ENCODE data around the gene CPNE9.

CPNE9 gene

DNA sequence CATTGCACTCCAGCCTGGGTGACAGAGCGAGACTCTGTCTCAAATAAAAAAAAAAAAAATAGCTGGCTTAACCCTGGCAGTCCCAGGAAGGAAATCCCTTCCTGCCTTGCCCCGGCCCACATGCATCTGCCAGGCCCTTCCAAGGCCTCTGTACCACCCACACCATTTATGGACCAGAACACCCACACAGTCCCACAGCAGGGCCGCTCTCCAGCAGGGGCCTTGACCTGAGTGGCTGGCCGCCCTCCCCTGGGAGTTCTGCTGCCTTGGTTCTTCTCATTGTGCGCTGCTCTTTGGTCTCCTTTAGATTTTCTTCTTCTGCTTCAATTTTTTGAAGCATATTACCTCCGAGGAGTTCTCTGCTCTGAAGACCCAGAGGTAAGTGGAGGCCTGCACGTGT is 16.1 kb upstream of the CPNE9 start:
- DNase-seq = no peak

DNA sequence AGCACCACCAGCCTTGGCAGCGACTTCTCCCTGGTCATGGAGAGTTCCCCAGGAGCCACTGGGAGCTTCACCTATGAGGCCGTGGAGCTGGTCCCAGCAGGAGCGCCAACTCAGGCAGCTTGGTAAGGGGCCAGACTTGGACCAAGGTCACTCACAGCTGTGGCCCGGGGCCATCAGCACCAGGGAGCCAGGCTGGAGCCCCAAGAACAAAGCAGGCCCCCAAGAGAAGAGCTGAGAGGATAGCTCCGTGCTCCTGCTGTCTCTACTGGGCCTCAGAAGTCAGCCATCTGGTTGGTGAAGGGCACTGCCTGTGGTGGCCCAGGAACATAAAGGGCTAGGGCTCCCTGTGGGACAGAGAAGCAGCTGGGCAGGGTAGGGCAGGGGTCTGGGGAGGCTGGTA is 14.7 kb upstream of the CPNE9 start:
- no peak for DNase-seq

DNA sequence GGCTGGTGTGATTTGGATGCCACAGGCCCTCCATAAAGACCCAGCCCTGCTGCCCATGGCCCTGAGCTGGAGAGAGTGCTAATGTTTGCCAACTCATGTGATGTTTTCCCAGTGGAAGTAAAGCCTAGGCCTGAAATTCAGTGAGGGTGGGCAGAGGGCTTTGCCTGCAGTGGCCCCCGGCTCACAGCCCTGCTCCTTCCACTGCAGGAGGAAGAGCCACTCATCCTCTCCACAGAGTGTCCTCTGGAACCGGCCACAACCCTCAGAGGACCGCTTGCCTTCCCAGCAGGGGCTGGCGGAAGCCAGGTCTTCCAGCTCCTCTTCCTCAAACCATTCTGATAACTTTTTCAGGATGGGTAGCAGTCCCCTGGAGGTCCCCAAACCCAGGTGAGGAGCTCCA is 13.9 kb upstream of the CPNE9 start:
- DNase-seq = no peak

DNA sequence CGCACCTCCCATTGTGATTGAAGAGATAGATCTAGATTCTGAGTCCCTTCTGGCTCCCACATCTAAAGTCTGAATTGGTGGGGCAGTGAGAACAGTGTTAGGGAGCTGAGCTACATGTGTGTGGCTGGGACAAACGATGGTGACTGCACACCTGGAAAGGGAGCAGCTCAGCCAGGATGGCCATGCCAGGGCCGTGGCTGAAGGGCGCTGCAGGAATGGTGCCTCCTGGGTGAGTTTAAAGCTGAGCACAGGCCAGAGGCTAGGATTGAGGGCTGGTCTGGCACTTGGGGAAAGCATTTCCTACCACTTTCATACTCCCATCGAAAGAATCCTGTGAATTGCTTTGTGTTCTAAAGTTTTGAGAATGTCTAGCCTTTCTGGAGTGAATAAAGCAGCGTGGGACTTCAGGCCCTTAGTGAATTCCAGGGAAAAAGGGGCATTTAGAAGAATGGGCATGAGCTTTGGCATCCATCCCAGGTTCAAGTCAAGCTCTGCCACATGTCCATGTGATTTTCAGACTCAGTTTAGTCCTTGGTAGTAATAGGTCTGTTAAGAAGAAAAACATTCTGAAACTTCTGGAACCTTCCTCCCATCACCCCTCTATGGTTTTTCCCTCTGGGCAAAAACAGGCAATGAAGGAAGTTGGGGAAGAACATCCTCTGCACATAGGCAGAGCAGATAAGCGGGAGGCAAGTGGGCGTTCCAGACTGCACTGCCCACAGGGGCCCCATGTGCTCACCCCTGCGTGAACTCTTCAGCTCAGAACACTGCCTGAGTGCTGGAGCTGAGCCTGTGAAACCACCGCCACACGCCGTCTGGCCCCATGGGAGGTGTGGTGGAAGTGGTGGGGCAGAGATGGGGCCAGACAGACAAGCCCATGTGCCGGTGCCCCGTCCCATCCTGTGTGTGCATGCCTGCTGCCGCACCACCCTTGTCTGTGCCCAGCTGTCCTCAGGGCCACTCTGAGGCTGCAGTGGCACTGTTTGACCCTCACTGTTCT is 12.9 kb upstream of the CPNE9 start:
- no peak for DNase-seq

DNA sequence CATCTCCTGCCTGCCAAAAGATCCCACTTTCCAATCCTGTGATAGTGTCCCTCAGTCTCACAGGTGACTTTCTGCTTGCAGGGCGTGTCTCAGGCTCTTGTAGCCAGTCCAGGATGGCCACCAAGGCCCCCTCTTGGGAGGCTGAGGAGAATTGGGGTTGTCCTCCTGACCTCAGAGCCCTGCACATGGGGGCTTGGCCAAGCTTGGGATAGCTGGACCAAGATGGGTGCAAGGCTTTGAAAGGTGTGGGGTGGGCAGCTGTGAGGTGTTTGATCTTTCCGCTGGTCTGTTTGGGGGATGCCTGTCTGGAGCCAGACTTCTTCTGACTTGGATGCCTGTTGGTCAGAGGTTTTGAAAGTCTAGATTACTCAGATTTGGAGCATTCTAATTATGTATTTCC is 12.0 kb upstream of the CPNE9 start:
- no peak for DNase-seq

DNA sequence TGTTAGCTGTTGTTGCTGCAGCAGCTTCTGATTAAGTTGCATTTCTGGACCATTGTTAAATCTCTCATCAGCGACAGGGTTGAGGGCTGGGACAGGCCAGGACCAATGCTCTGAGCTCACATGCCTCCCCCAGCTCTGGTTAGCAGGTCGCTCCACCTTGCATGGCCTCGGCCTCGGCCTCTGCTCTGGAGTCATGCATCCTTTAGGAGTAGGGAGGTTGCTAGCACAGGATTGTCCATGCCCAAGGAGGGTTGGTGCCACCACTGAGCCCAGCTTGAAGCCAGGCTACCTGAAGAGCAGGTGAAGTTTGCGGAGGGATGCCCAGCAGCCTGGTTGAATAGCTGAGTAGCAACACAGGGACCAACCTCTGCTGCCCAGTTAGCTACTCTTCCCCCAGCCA is 11.2 kb upstream of the CPNE9 start:
- no peak for DNase-seq

DNA sequence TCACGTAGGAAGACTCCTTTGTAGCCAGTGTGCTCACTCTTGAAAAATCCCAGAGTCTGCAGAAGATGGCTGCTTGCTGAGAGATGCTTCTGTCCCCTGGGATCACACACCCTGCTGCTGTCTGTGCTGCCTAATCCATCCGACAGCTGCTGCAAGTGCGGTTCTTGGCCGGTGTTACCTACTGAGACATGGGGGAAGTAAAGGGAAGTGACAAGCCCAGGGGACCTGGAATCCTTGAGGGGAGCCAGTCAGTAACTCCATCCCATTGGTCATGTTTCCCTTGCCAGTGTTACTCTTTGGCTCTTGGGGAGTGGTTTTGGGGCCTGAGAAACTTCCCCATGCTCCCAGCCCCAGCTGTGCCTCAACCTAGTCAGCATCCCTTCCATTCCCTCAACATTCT is 8.3 kb upstream of the CPNE9 start:
- DNase-seq = no peak

DNA sequence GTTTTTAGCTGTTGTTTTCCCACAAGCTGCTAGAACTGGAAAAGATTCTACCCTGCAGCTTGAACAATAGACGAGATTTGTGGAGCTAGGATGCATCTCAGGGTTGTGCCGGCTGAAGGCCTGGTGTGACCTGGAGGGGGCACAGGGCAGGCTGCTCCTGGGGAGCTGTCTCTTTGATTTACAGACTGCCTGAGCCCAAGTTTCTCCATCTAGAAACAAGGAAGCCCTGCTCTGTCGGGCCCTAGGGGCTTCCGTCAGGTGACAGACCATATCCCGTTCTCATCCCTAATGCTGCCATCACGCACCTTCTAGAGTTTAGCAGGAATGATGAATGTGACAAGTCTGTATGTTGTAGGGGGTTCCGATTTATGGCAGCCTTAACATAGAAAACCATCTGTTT is 7.9 kb upstream of the CPNE9 start:
- DNase-seq = no peak

DNA sequence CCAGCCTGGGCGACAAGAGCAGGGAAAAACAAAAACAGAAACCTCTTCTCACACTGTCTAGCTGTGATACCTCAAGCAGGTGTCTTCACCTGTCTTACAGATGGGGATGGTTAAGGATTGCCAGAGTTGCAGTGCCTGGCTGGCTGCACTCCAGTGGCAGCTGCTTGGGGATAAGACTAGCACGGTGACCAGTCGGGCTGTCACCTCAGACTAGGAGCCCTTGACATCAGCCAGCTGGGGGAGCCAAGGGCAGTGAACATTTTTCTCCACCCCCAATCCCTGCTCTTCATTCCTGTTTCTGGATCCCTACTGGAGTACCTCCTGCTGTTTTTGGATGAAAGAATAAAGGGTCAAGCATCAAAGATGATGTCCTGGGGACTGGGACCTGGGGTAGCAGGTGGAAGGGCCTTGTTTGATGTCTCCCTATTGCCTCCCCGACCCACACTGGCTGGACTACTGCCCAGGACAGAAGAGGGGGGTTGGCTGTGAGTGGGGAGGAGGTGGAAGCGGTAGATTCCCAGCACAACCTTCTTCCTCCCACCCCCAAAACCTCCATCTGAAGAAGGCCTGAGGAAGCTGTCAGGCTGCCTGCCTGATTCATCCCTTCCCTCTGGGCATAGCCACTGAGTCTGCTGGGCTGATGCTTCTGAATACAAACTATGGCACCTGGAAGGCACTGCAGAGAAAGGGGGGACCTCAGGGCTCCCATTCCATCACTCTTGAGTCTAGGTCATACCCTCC is 7.0 kb upstream of the CPNE9 start:
- no peak for DNase-seq

DNA sequence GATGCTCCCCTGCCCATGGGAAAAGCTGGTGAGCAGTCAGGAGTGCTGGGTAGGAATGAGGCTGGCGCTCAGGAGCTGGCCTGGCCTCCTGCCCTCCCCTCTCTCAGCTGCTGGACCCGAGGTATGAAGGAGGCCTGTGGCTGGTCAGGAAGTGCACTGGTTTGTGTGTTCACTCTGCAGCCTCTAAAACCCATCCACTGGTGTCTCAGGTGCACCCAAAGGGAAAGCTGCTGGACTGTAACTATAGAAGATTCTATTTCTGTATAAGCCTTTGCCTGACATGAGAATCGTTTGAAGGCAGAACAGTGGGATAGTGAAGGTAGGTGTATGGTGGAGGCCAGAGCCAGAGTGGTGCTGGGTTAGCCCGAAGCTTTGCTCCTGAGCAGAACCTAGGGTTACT is 5.7 kb upstream of the CPNE9 start:
- DNase-seq = no peak

DNA sequence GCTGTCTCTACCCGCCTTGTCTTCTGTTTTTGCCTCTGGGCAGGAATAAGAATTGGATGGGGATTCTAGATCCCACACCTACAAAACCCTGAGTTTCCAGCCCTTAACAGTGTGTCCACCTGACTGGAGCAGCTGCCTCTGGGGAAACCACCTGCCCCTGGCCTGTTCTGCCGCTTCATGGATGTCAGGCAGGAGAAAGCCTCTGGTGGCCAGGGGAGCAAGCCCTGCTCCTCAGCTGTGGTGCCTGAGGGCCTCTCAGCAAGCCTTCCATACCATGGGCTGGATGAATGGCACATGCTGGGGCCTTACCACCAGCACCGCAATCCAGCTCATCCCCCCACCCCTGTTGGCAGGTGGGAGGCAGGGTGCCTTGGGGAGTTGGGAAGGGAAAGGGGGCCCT is 5.3 kb upstream of the CPNE9 start:
- no peak for DNase-seq

DNA sequence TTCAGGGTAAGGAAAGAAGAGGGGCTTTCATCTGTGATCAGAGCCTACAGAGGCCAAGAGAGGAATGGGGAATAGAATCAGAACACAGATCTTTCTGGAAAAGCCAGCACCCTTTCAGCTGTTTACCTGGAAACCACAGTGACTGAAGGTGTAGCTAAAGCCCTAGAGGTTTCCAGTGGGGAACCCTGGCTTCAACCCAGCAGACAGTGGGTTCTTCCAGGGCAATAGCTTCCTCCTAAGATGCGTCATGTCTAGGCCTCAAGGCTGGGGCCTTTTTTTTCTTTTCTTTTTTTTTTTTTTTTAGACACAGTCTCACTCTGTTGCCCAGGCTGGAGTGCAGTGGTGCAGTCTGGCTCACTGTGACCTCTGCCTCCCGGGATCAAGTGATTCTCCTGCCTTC is 3.1 kb upstream of the CPNE9 start:
- no peak for DNase-seq

DNA sequence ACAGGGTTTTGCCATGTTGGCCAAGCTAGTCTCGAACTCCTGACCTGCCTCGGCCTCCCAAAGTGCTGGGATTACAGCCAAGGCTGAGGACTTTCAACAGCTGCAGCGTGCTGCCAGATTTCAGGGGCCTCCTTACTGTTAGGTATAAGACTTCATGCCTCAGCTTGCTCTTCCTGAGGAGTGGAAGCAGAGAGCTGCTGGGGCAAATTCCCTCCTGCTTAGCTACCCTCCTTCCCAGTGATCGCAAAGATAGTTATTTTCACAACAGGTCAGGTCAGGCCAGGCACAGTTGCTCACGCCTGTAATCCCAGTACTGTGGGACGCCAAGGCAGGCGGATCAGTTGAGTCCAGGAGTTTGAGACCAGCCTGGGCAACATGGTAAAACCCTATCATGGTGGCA is 2.6 kb upstream of the CPNE9 start:
- no peak for DNase-seq

DNA sequence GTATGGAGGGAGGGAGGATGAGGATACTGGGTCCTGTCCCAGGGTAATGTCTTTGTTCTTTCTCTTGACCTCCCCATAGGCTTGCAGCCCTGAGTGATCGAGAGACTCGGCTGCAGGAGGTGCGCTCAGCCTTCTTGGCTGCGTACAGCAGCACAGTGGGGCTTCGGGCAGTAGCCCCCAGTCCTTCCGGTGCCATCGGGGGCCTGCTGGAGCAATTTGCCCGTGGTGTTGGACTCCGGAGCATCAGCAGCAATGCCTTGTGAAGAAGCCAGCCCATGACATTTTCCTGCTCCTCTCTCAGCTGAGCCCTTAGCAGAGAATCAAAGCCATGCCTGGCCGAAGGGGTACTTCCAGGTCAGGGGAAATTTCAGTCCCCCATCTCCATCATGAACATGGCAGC is 1.9 kb upstream of the CPNE9 start:
- no peak for DNase-seq

DNA sequence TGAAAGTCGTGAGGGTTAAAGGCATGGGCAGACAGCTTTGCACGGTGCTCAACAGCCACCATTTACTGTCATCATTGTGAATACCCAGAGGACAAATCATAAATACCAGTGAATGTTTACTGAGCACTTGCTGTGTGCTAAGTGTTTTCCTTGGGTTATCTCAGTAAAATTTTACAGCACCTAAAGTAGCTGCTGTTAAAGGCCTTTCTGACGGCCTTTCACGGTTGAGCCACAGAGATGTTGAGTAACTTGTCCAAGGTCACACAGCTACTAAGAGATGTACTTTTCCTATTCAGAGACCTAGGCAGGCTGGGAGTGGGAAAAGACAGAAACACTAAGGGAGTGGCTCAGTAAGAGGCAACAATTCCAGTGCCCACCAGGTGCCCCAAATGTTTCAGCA is 393 bp upstream of the CPNE9 start:
- no peak for DNase-seq

DNA sequence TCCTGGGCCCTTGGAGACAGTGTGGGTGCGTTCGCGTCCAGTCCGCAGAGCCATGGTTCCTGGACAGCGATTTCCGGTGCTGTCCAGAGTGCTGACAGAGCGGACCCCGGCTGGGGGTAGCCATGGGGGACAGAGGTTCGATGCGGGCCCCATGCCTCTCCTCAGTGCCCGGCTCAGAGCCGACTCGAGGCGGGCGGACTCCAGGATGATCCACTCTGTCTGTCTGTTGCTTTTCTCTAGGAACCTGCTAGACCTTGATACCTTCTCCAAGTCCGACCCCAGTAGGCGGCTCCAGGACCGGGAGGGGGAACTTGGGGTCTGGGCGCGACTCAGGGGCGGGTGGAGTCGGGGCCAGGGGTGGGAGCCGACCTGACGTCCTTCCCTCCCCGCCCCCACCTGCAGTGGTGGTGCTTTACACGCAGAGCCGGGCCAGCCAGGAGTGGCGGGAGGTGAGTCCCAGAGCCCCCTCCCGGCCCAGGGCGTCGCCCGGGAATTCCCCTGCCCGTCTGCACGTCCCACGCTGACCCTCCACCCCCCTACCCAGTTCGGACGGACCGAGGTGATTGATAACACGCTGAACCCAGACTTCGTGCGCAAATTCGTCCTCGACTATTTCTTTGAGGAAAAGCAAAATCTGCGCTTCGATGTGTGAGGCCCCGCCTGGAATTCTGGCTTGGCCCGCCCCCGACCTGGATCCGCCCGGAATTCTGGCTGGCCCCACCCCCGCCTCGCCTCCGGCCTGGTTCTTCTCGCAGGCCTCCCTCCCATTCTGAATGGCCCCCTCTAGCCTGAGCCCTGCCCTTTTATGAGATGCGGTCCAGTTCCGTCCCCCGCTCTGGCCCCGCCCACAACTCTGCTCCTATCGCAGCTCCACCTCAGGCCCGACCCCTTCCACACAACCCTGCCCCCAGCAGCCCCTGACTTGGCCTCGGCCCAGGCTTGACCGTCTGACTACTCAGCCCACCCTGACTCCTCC is 1.0 kb downstream of the CPNE9 start:
- peak; percentile 35 for DNase-seq

DNA sequence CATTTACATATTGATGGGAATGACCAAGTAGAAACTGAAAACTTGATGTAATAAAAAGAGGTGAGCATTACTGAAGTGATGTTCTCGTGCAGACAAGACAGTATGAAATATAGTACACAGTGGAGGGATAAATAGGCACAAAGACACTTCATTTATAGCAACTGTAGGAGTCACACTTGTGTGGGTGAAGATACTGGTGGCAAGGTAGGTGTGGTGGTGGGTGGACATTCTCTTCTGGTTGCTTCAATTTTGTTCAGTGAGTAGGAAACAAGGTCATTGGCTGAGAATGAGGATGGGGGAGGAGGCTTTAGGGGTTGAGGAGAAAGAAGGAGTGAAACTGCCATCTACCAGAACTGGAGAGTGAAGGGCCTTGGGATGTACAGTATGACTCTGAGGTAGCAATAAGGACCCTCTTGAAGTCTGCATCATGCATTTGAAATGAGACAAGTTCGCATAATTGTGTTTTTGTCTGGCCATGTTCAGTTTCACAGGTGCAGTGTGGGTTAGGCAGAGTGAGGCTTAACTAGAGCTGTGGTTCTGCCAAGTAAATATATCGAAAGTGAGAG is 6.6 kb downstream of the CPNE9 start:
- no peak for DNase-seq

DNA sequence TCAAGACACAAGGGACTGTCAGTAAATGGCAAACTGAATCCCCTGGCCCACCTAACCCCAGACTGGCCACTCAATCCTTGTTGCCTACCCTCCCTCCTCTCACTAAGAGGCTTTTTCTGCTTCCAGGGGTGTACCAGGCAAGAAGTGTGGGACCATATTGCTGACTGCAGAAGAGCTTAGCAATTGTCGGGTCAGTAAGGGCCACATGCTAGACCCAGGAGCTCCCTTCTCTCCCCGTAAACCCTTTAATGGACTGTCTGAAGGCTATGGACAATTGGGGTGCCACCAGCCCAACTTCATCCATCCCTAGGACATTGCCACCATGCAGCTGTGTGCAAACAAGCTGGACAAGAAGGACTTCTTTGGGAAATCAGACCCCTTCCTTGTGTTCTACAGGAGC is 8.8 kb downstream of the CPNE9 start:
- no peak for DNase-seq

DNA sequence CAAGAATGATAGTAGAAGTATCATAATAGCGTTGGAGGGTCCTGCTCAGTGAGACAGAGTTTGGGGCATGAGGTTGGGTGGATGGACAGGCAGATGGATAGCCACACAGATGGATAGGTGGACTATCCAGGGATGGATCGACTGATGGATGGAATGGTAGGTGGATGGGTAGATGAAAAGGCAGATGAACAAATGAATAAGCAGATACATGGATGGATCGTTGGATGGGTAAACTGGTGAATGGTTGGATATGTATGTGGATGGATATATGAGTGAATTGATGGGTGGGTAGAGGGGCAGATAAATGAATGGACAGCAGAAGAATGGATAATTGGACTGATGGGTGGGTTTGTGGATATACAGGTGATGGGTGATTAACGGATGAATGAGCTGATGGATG is 9.5 kb downstream of the CPNE9 start:
- no peak for DNase-seq

DNA sequence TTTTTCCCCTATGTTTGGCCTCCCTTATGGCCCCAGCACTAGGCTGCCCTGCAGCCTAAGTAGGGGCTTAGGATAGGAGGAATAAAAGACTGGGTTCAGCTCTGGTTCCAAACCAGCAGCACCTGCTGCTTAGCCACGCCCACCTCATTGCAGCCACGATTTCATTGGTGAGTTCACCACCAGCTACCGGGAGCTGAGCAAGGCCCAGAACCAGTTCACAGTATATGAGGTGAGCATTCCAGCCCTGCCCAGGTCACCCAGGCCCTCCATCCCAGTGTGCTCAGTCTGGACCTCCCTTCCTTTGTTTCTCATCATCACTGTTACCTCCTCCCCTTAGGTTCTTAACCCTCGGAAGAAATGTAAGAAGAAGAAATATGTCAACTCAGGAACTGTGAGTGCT is 11.5 kb downstream of the CPNE9 start:
- no peak for DNase-seq

DNA sequence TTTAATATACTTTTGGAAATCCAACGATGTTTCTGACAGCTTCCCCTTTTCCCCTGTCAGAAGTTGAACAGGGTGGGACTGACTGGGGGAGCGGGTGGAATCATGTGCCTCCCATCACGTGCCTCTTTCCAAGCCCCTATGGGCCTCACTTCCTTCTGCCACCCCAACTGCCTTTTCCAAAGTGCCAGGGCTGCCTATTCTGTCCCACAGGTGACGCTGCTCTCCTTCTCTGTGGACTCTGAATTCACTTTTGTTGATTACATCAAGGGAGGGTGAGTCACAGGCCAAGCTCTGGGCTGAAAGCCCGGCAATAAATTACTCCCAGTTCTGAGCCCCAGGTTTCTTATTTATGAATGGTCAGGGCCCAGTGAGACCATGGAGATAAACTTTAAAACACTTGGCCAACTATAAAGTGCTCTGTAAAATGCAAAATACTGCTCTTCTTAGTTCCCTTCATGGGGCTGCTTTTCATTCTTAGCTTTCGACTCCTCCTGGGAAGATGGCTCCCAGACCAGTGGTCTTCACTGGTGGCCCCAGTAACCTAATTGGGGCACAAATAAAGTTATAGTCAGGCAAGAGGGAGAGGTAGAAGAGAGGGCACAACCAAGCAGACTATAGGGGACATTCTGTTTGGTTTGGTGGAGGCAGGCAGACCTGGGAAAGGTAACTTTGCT is 12.3 kb downstream of the CPNE9 start:
- peak; percentile 86 for DNase-seq

Data from fibroblast of skin of scalp (primary cell).